Endothelial cell (in vitro differentiated cells): Measurements from ENCODE around the gene ARID1A. TPM values are rescaled to one million over a fixed set of nuclear protein-coding genes. Genes with fewer than 3 reads are reported as not detected.
A peak's percentile ranks its signal among the peaks of the same experiment; 100 is the strongest.

ENCODE experiments used
- DNase-seq: peaks from one replicate; pipeline ENCODE4 v3.0.0; 2021; ENCODE audit warnings: low spot score
- H3K27ac Mint-ChIP-seq: one replicate; pipeline ENCODE4 v1.8.0; 2021; ENCODE audit warnings: mixed read lengths, inconsistent platforms; ENCODE audit not compliant: unreplicated experiment
- H3K27me3 Mint-ChIP-seq: one replicate; pipeline ENCODE4 v1.8.0; 2021; ENCODE audit warnings: mild to moderate bottlenecking, moderate library complexity, mixed read lengths, inconsistent platforms; ENCODE audit not compliant: unreplicated experiment
- H3K36me3 Mint-ChIP-seq: one replicate; pipeline ENCODE4 v1.8.0; 2021; ENCODE audit warnings: mild to moderate bottlenecking, low read depth, mixed read lengths, inconsistent platforms; ENCODE audit not compliant: unreplicated experiment
- H3K4me1 Mint-ChIP-seq: one replicate; pipeline ENCODE4 v1.8.0; 2021; ENCODE audit warnings: mild to moderate bottlenecking, mixed read lengths, inconsistent platforms; ENCODE audit not compliant: unreplicated experiment
- H3K4me3 Mint-ChIP-seq: one replicate; pipeline ENCODE4 v1.8.0; 2021; ENCODE audit warnings: mild to moderate bottlenecking, mixed read lengths, inconsistent platforms; ENCODE audit not compliant: unreplicated experiment
- H3K9me3 Mint-ChIP-seq: one replicate; pipeline ENCODE4 v1.8.0; 2021; ENCODE audit warnings: mixed read lengths, inconsistent platforms; ENCODE audit not compliant: unreplicated experiment
- total RNA-seq: library from RNA; stranded (reverse); fragmentation: NEBNext Ultra II Directional; extraction: Animal tissue kit (Norgen Biotek cat#: 25700); gene quantifications from one replicate; pipeline ENCODE4 v1.2.1, GENCODE V29; 2021; ENCODE audit not compliant: unreplicated experiment
- TF ChIP-seq, protein P1 (sequence below): fragments of 200-600 bp; sonication (generic); IDR thresholded peaks from one replicate; pipeline ENCODE4 v1.5.0; 2021; ENCODE audit warnings: antibody characterized with exemption; ENCODE audit not compliant: unreplicated experiment

The ARID1A gene
- total RNA-seq, 1 donor from 2014 or later, result 115 TPM

DNA sequence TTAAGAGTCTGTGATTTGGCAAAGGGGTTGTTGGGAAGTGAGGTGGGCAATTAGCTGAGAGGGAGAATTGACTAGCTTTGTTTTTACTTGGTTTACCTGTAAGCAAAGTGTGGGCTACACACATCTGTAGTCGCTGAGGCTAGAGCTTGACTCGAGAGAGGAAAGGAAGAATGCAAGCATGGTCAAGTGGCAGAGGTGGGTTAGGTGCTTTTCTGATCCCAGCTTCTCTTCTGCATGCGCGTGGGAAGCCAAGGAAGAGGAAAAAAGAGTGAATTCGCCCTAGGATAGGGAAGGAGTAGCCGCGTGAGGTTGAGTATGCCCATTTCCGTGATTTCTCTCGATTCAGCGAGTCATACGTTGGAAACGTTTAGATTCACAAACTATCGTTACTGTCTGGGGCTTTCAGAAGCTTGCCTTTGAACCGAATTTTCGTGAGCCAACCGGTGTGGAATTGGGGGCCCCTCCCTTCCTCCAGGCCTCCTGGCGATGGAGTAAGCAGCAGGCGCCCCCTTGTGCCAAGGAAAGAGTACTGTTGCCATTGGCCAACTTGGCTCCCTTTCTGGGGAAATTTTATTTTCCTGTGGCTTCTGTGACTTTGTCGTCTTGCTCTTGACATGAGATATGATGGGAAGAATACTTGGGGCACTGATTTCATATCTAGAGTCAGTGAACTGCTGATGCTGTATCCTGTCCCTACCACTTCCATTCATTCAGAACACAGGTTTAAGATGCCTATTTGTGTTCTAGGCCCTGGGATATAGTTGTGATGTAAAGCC, 93.2 kb downstream of the ARID1A start:
- DNase-seq, result peak; percentile 78
- Mint-ChIP-seq H3K4me3 (peak overlapping the region; percentile 83), H3K4me1 (peaks cover 57% of the 10 kb centered on the region), H3K9me3 (no peaks in the 10 kb centered on the region), H3K36me3 (peaks cover 2% of the 10 kb centered on the region), H3K27ac (peak overlapping the region; percentile 67), H3K27me3 (peaks cover 18% of the 10 kb centered on the region)
- TF ChIP-seq, protein P1, sequence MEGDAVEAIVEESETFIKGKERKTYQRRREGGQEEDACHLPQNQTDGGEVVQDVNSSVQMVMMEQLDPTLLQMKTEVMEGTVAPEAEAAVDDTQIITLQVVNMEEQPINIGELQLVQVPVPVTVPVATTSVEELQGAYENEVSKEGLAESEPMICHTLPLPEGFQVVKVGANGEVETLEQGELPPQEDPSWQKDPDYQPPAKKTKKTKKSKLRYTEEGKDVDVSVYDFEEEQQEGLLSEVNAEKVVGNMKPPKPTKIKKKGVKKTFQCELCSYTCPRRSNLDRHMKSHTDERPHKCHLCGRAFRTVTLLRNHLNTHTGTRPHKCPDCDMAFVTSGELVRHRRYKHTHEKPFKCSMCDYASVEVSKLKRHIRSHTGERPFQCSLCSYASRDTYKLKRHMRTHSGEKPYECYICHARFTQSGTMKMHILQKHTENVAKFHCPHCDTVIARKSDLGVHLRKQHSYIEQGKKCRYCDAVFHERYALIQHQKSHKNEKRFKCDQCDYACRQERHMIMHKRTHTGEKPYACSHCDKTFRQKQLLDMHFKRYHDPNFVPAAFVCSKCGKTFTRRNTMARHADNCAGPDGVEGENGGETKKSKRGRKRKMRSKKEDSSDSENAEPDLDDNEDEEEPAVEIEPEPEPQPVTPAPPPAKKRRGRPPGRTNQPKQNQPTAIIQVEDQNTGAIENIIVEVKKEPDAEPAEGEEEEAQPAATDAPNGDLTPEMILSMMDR, result peak; percentile 86

- TF ChIP-seq, protein P1, result no peak
- Mint-ChIP-seq H3K27ac (no peak overlapping the region), H3K27me3 (peaks cover 18% of the 10 kb centered on the region), H3K4me1 (peaks cover 57% of the 10 kb centered on the region), H3K9me3 (no peaks in the 10 kb centered on the region), H3K4me3 (no peak overlapping the region), H3K36me3 (peaks cover 7% of the 10 kb centered on the region)
- no peak for DNase-seq
Observed at GRCh38 chr1:26789612-26789865, 93.7 kb downstream of the ARID1A start.

GRCh38 chr1:26789931-26790330, 94.1 kb downstream of the ARID1A start:
- H3K4me1 Mint-ChIP-seq, result peaks cover 53% of the 10 kb centered on the region

DNA sequence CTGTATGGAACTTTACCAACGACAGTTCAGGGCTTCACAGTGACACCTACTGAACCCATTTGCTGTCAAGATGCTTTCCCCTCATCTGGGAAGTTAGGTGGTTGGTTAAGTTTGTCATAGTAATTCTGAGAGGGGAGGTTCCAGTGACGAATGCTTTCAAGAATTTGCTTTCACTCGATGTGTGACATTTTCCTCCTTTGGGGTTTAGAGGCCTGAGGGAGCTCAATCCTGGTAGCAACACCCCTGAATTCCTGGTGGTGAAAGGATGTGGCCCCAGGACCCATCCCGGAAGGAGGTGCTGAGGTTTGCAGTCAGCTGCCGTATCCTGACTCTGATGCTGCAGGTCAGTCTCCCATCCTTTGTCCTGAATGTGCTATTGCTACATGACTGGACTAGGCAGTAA, 94.7 kb downstream of the ARID1A start:
- peak overlapping the region; percentile 36 for H3K27ac Mint-ChIP-seq
- peaks cover 16% of the 10 kb centered on the region for H3K27me3 Mint-ChIP-seq
- H3K4me3 Mint-ChIP-seq, result no peak overlapping the region
- peaks cover 14% of the 10 kb centered on the region for H3K36me3 Mint-ChIP-seq
- DNase-seq, result no peak
- peaks cover 47% of the 10 kb centered on the region for H3K4me1 Mint-ChIP-seq
- TF ChIP-seq, protein P1, result no peak
- no peaks in the 10 kb centered on the region for H3K9me3 Mint-ChIP-seq

More at GRCh38 chr1:26789931-26790330, 94.1 kb downstream of the ARID1A start:
- Mint-ChIP-seq H3K27ac (no peak overlapping the region), H3K36me3 (peaks cover 11% of the 10 kb centered on the region), H3K4me3 (no peak overlapping the region), H3K27me3 (peaks cover 18% of the 10 kb centered on the region), H3K9me3 (no peaks in the 10 kb centered on the region)
- no peak for DNase-seq
- TF ChIP-seq, protein P1, result no peak

- peaks cover 16% of the 10 kb centered on the region for H3K27me3 Mint-ChIP-seq
- no peak for DNase-seq
- peaks cover 42% of the 10 kb centered on the region for H3K4me1 Mint-ChIP-seq
- H3K36me3 Mint-ChIP-seq, result peaks cover 14% of the 10 kb centered on the region
- no peak overlapping the region for H3K4me3 Mint-ChIP-seq
- no peaks in the 10 kb centered on the region for H3K9me3 Mint-ChIP-seq
- no peak overlapping the region for H3K27ac Mint-ChIP-seq
- TF ChIP-seq, protein P1, result no peak
Observed at GRCh38 chr1:26791148-26791547, 95.3 kb downstream of the ARID1A start.
